NCI-H1417 (cell line): ENCODE data around the gene TNFRSF17.

Experiments used
- DNase-seq, 3 experiments: peaks; one replicate each; lab custom pipeline; 2025; lab: John Stamatoyannopoulos, UW

TNFRSF17 gene

DNA sequence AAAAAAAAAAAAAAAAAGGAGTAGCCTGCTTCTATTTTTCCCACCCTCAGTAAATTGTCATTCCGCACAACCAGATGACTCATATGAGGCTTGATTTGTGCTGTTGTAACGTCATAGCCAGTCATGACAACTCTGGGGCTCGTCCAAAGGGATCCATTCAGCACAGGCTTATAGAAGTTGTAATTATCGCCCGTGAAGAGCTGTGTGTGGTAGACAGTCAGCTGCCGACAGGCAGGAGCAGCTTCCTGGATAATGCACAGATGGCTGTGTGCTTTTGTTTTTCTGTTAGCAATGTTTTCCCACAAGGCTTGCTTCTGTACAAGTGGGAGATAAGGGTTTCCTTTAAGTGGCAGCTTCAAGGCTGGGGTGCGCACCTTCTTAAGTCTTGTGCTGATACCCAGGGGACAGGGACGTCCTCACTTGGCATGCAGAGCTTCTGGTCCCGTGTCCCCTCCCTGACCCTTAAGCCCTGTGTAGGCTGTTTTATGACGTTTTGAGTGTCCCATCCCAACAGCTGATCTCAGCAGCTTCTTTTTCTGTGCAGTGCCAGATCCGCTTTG lies 37.5 kb downstream of the TNFRSF17 start:
- peak; percentile 55 to 91 (median 65) for DNase-seq

- no peak for DNase-seq
Measured at GRCh38 chr16:12006637-12007036, 41.6 kb downstream of the TNFRSF17 start.

DNA sequence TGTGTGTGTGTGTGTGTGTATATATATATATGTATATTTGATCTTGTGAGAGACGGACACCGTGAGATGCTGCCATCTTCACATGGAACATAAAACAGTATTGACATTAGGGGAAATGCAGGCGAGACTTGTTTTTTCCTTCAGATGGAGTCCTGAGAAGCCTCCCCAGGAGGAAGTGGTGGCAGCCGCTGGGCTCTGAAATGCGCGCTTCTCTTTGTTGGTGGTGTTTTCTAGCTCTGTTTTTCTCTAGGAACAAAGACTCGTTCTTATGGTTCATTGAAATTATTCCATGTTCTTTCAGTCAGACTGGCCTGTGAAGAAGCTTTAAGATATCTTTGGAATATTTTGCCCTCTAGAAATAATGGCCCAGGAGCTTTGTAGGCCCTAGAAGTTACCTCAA lies 44.5 kb downstream of the TNFRSF17 start:
- DNase-seq, result no peak

- no peak for DNase-seq
Measured at GRCh38 chr16:12009922-12010321, 44.9 kb downstream of the TNFRSF17 start.

- DNase-seq, result no peak
Measured at GRCh38 chr16:12010388-12011251, 45.6 kb downstream of the TNFRSF17 start.

- no peak for DNase-seq
Measured at GRCh38 chr16:12011565-12011964, 46.6 kb downstream of the TNFRSF17 start.

GRCh38 chr16:12016291-12016947 lies 51.4 kb downstream of the TNFRSF17 start:
- DNase-seq, result no peak

DNA sequence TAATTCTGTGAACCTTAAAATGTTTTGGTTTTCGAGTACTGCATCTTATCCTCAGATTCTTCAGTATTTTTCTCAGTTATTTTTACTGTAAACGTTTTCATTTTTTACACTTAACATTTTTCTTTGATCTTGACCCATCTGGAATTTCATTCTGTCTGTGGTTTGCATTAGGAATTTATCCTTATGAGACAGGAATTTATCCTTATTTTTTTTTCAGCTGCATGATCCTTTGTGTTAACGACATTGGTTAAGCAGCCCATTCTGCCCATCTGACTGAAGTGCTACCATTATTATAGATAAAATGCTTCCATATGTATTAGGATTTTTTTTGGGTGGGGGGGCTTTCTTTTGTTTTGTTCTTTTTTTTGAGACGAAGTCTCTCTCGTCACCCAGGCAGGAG lies 52.5 kb downstream of the TNFRSF17 start:
- no peak for DNase-seq
